Measurements from ENCODE around the gene PIGZ. TPM values are rescaled to one million over a fixed set of nuclear protein-coding genes. Genes with fewer than 3 reads are reported as not detected.

Gene PIGZ
- total and polyA plus RNA-seq, 4 donors = 0.99 to 2.4 (median 1.6) TPM

GRCh38 chr3:196951371-196951770, 17.3 kb downstream of the PIGZ start:
- H3K4me1 ChIP-seq (ENCODE audit: control insufficient read depth in 4 of 4, insufficient read depth in 4 of 4, low read length in 3 of 4) = no peaks in the 10 kb centered on the region
- TF ChIP-seq ZBTB33 (IDR thresholded peaks at IDR 0.05) (no peak), REST (IDR thresholded peaks at IDR 0.05) (no peak), RAD21 (IDR thresholded peaks at IDR 0.05) (no peak), HNF4G (IDR thresholded peaks at IDR 0.05) (no peak), TAF1 (conservative IDR thresholded peaks at IDR 0.05) (no peak), NR2F2 (IDR thresholded peaks at IDR 0.05) (no peak), JUND (IDR thresholded peaks at IDR 0.05) (no peak), SP1 (IDR thresholded peaks at IDR 0.05) (no peak), CTCF (IDR thresholded peaks at IDR 0.05; ENCODE audit: low read depth, low read length, missing input control) (no peak)
- no peak overlapping the region for H3K27ac ChIP-seq (ENCODE audit: low read depth in 1 of 2, low read length in 2 of 2)
- no peaks in the 10 kb centered on the region for H3K27me3 ChIP-seq (ENCODE audit: control insufficient read depth in 4 of 4, insufficient read depth in 4 of 4, low read length in 3 of 4)
- DNase-seq (ENCODE audit: low spot score) = no peak
- H3K4me3 ChIP-seq (ENCODE audit: low read depth in 1 of 3, low read length in 3 of 3) = no peak overlapping the region
- no peak overlapping the region for H3K9ac ChIP-seq (ENCODE audit: low read depth in 1 of 2, low read length in 2 of 2)
- WGBS = over 99% methylated on average over 3 of the region's 3 CpGs
- H3K36me3 ChIP-seq (ENCODE audit: control insufficient read depth in 4 of 4, insufficient read depth in 3 of 4, low read depth in 1 of 4, low read length in 3 of 4) = no peaks in the 10 kb centered on the region
- no peaks in the 10 kb centered on the region for H3K9me3 ChIP-seq (ENCODE audit: control insufficient read depth in 4 of 4, low read length in 3 of 4)

- TF ChIP-seq ZBTB33 (IDR thresholded peaks at IDR 0.05) = no peak
- TF ChIP-seq EGR1 (IDR thresholded peaks at IDR 0.05; ENCODE audit: low read depth in 2 of 2) = no peak
- TF ChIP-seq RXRA (IDR thresholded peaks at IDR 0.05) = no peak
- TF ChIP-seq HNF4G (IDR thresholded peaks at IDR 0.05) = no peak
- H3K9ac ChIP-seq (ENCODE audit: low read depth in 1 of 2, low read length in 2 of 2) = no peak overlapping the region
- H3K27me3 ChIP-seq (ENCODE audit: control insufficient read depth in 4 of 4, insufficient read depth in 4 of 4, low read length in 3 of 4) = no peaks in the 10 kb centered on the region
- no peak overlapping the region for H3K27ac ChIP-seq (ENCODE audit: low read depth in 1 of 2, low read length in 2 of 2)
- no peak for DNase-seq (ENCODE audit: low spot score)
- WGBS = 97% methylated on average over 6 of the region's 6 CpGs
- no peaks in the 10 kb centered on the region for H3K9me3 ChIP-seq (ENCODE audit: control insufficient read depth in 4 of 4, low read length in 3 of 4)
- H3K4me1 ChIP-seq (ENCODE audit: control insufficient read depth in 4 of 4, insufficient read depth in 4 of 4, low read length in 3 of 4) = no peaks in the 10 kb centered on the region
- H3K4me3 ChIP-seq (ENCODE audit: low read depth in 1 of 3, low read length in 3 of 3) = no peak overlapping the region
- H3K36me3 ChIP-seq (ENCODE audit: control insufficient read depth in 4 of 4, insufficient read depth in 3 of 4, low read depth in 1 of 4, low read length in 3 of 4) = peaks cover 0 to 2% (median 0%) of the 10 kb centered on the region in 4 donors
Measured at GRCh38 chr3:196949750-196950149, 18.9 kb downstream of the PIGZ start.
